ENCODE data around the gene PTPRN2. TPM values are rescaled to one million over a fixed set of nuclear protein-coding genes. Genes with fewer than 3 reads are reported as not detected.

Gene PTPRN2
- total and polyA plus RNA-seq, 2 of the 8 experiments (the other 6 are each of a cell fraction or from before 2014, with no cell fraction given) = 2.6 to 4.5 TPM

GRCh38 chr7:158074896-158075632 is 512.6 kb downstream of the PTPRN2 start:
- Histone ChIP-seq H3K4me3 (ENCODE audit: extremely low read depth in 1 of 4, insufficient read depth in 2 of 4, low read depth in 3 of 4, low read length in 4 of 4) (no peak overlapping the region), H3K23ac (ENCODE audit: insufficient read length) (no peak overlapping the region), H4K8ac (ENCODE audit: extremely low read depth, insufficient read depth, low read length) (peak overlapping the region; percentile 80), H3K56ac (replicated peaks; ENCODE audit: insufficient read length, low read depth, low read length) (no peak overlapping the region), H2BK12ac (ENCODE audit: low read depth, low read length) (no peak overlapping the region), H2AK5ac (ENCODE audit: low read depth, low read length) (no peak overlapping the region), H2BK120ac (replicated peaks; ENCODE audit: low read depth, low read length) (no peak overlapping the region), H4K20me1 (replicated peaks in 1 of 2; ENCODE audit: control insufficient read depth in 1 of 2, insufficient read depth in 2 of 2, low read length in 2 of 2) (no peaks in the 10 kb centered on the region), H3K4me2 (ENCODE audit: insufficient read depth in 1 of 2, low read depth in 2 of 2, low read length in 2 of 2) (no peak overlapping the region), H3K4ac (replicated peaks; ENCODE audit: insufficient read length, low read depth, low read length) (no peak overlapping the region), H3K4me1 (replicated peaks in 1 of 4; ENCODE audit: control insufficient read depth in 3 of 4, insufficient read depth in 4 of 4, low read length in 3 of 4) (no peaks in the 10 kb centered on the region), H2AFZ (ENCODE audit: low read length) (no peak overlapping the region), H4K5ac (ENCODE audit: insufficient read length, low read depth, low read length) (no peak overlapping the region), H3K18ac (ENCODE audit: extremely low read depth, low read length) (no peak overlapping the region), H2BK20ac (ENCODE audit: low read length) (no peak overlapping the region), H3K14ac (ENCODE audit: insufficient read length) (no peak overlapping the region), H3K27me3 (replicated peaks in 1 of 4; ENCODE audit: control insufficient read depth in 3 of 4, extremely low read depth in 1 of 4, insufficient read depth in 3 of 4, low read length in 3 of 4) (no peaks in the 10 kb centered on the region), H3K36me3 (ENCODE audit: control insufficient read depth in 2 of 4, insufficient read depth in 4 of 4, low read length in 3 of 4) (no peaks in the 10 kb centered on the region), H4K91ac (replicated peaks; ENCODE audit: insufficient read length, low read length) (no peak overlapping the region), H2BK5ac (ENCODE audit: low read depth, low read length) (no peak overlapping the region), H2BK15ac (ENCODE audit: low read length) (no peak overlapping the region), H3K9ac (replicated peaks in 1 of 4; ENCODE audit: extremely low read depth in 1 of 4, low read depth in 3 of 4, low read length in 3 of 4) (no peak overlapping the region), H3K27ac (ENCODE audit: low read depth, low read length) (no peak overlapping the region), H3K9me3 (ENCODE audit: insufficient read depth in 2 of 2, low read depth in 1 of 2, low read length in 1 of 2) (peaks cover 7 to 55% of the 10 kb centered on the region in 2 experiments), H3K79me1 (ENCODE audit: low read depth, low read length) (no peaks in the 10 kb centered on the region), H3K23me2 (ENCODE audit: low read depth, low read length) (no peaks in the 10 kb centered on the region), H3K79me2 (ENCODE audit: control insufficient read depth in 1 of 2, insufficient read depth in 2 of 2, low read length in 2 of 2) (no peaks in the 10 kb centered on the region)
- 85% methylated on average over 27 of the region's 29 CpGs; no CpG with 5 or more reads in 1 of the 2 experiments for WGBS, 2 experiments (ENCODE audit: extremely low coverage in 1 of 2, insufficient coverage in 1 of 2, insufficient read length in 1 of 2, insufficient replicate concordance in 2 of 2, low coverage in 1 of 2, low lambda C conversion rate in 2 of 2, missing lambda C conversion rate in 1 of 2)
- POLR2A ChIA-PET (ENCODE audit: partially characterized antibody) = no interaction called here
- FAIRE-seq = no peak
- CTCF ChIA-PET (ENCODE audit: partially characterized antibody) = no interaction called here
- peak in 1 of 3 experiments; percentile 20; a peak in 1 of 4 replicates for TF ChIP-seq CTCF (IDR thresholded peaks at IDR 0.05; ENCODE audit: control extremely low read depth in 1 of 3, insufficient read depth in 1 of 3, low read depth in 1 of 3, low read length in 3 of 3)
- TF ChIP-seq RFX5 (IDR thresholded peaks at IDR 0.05; ENCODE audit: borderline replicate concordance, low read depth, low read length) = no peak
- TF ChIP-seq RAD21 (IDR thresholded peaks at IDR 0.05 in 1 of 2, conservative IDR thresholded peaks at IDR 0.05 in 1 of 2; ENCODE audit: low read depth in 2 of 2, low read length in 2 of 2) = peak in 1 of 2 experiments; percentile 29; a peak in 1 of 4 replicates
- DNase-seq (ENCODE audit: low read depth in 1 of 2, low spot score in 2 of 2) = no peak

All from H1 (cell line).